CD4-positive, alpha-beta T cell treated with Interferon gamma for 1 hour (primary cell): ENCODE data around the gene TMEM120B.

Experiments used
- DNase-seq: peaks from one replicate; pipeline ENCODE4 v3.0.0-alpha.2; 2020

TMEM120B gene

GRCh38 chr12:121806009-121806545 is 93.5 kb downstream of the TMEM120B start:
- peak; percentile 75 for DNase-seq

GRCh38 chr12:121806546-121807423 is 94.2 kb downstream of the TMEM120B start:
- no peak for DNase-seq

GRCh38 chr12:121807642-121808347 is 95.2 kb downstream of the TMEM120B start:
- no peak for DNase-seq

GRCh38 chr12:121808623-121809022 is 96.1 kb downstream of the TMEM120B start:
- DNase-seq, result no peak

GRCh38 chr12:121809712-121810116 is 97.2 kb downstream of the TMEM120B start:
- no peak for DNase-seq

- DNase-seq, result no peak
Observed at GRCh38 chr12:121810234-121810817, 97.8 kb downstream of the TMEM120B start.

GRCh38 chr12:121810833-121811433 is 98.4 kb downstream of the TMEM120B start:
- no peak for DNase-seq

- DNase-seq, result peak; percentile 60
Observed at GRCh38 chr12:121811434-121812319, 99.1 kb downstream of the TMEM120B start.

GRCh38 chr12:121812320-121812871 is 99.8 kb downstream of the TMEM120B start:
- DNase-seq, result no peak

GRCh38 chr12:121812921-121813896 is 100.7 kb downstream of the TMEM120B start:
- no peak for DNase-seq

- DNase-seq, result no peak
Observed at GRCh38 chr12:121813951-121814350, 101.4 kb downstream of the TMEM120B start.

GRCh38 chr12:121814429-121815119 is 102.0 kb downstream of the TMEM120B start:
- DNase-seq, result no peak

GRCh38 chr12:121815263-121815662 is 102.7 kb downstream of the TMEM120B start:
- no peak for DNase-seq

GRCh38 chr12:121816925-121817647 is 104.5 kb downstream of the TMEM120B start:
- DNase-seq, result no peak

- no peak for DNase-seq
Observed at GRCh38 chr12:121817648-121818043, 105.1 kb downstream of the TMEM120B start.

- DNase-seq, result no peak
Observed at GRCh38 chr12:121819212-121819949, 106.8 kb downstream of the TMEM120B start.

- no peak for DNase-seq
Observed at GRCh38 chr12:121820056-121820455, 107.5 kb downstream of the TMEM120B start.

- DNase-seq, result no peak
Observed at GRCh38 chr12:121822393-121823100, 110.0 kb downstream of the TMEM120B start.
